ENCODE data around the gene CDV3. TPM values are rescaled to one million over a fixed set of nuclear protein-coding genes. Genes with fewer than 3 reads are reported as not detected.
"Not testable (repeated sequence)": the region's sequence is repeated elsewhere in the genome, so short reads cannot be mapped to it uniquely, and the experiment has no call there.

Gene CDV3, protein sequence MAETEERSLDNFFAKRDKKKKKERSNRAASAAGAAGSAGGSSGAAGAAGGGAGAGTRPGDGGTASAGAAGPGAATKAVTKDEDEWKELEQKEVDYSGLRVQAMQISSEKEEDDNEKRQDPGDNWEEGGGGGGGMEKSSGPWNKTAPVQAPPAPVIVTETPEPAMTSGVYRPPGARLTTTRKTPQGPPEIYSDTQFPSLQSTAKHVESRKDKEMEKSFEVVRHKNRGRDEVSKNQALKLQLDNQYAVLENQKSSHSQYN
- 166 and 176 TPM in 2 replicates for total RNA-seq (2014; rRNA removed)
- 166 TPM for polyA plus RNA-seq (2012)

DNA sequence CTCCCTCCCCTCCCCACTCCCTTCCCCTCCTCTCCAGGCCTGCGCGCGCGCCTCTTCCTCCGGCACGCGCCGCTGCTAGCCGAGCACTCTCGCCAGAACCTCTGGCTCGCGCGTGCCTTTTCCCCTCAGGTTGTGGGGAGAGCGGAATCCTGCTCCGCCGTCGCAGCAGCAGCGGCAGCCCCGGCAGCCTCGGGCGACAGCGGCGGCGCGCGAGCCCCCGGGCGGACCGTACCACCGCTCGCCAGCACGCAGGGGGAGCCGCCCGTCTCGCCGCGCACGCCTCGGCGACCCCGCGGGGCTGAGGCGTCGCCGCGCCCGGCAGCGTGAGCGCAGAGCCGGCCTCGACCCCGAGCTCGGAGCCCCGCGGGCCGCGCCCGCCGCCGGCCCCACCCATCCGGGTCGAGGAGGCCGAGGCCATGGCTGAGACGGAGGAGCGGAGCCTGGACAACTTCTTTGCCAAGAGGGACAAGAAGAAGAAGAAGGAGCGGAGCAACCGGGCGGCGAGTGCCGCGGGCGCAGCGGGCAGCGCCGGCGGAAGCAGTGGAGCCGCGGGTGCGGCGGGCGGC is at the start of gene CDV3:
CDV3 (plus strand) TSS at position 58 of the 566 bp plus-strand sequence; CDS start at position 417, 359 bp downstream.
- no peak for DNase-seq (ENCODE audit: low read depth)

DNA sequence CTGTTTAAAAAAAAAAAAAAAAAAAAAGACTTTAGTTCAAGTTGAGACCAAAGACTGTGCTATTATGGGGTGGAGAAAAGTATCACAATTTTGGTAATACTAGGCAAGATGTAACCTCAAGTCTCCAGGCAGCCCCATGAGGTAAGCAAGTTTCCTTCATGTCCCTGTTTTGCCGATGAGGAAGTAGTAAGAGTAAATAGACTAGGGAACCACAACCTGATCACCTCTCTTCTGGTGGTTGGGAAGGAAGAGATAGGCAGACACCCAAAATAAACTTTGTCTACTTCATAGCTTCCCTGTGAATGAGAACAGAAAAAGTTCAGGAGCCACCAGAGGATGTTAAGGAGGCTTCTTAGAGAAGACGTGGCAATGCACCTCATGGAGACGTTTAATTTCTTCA is 49.7 kb upstream of the CDV3 start:
- DNase-seq (ENCODE audit: low read depth) = not testable (repeated sequence)

DNA sequence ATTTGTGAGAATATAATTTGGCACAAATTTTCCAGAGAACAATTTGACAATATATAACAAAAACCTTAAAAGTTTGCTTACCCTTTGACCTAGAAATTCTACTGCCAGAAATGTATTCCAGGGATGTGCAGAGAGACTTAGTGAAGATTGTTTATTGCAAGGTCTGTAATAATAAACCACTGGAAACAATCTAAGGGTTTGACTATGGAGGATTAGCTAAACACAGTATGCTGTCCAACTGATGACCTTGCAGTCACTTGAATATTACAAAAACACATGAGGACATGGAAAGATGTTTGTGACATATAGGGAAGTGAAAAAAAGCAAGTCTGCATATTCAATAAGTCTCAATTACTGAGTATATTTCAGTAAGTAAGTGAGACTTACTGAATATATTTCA is 48.1 kb upstream of the CDV3 start:
- DNase-seq (ENCODE audit: low read depth) = no peak

DNA sequence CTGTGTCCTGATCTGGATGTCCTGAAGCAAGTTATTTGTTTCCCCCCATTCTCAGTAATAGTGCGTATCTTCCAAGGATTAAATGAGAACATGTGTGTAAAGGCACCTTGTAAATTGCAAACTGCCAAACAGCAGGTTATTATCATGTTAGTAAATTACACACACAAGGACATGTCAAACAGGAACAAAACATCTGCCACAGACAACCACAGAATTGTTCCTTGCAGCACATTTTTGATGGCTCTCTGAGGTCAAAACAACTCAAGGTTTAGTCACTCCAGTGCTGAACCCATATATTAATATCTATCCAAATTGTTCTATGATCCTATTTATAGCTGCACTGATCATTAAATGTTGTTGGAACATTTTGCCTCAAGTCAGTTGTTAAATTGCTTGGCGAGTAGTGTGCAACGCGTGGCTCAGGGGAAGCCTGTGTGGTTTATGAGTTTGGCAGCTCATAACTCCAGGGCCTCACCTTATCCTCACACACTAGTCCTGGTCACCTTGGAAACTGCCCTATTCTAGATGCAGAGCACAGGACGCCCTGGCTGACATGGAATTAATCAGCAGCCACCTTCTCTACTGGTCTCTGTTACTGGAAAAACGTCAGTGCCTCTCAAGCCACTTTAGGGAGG is 46.3 kb upstream of the CDV3 start:
- DNase-seq (ENCODE audit: low read depth) = peak; percentile 32

DNA sequence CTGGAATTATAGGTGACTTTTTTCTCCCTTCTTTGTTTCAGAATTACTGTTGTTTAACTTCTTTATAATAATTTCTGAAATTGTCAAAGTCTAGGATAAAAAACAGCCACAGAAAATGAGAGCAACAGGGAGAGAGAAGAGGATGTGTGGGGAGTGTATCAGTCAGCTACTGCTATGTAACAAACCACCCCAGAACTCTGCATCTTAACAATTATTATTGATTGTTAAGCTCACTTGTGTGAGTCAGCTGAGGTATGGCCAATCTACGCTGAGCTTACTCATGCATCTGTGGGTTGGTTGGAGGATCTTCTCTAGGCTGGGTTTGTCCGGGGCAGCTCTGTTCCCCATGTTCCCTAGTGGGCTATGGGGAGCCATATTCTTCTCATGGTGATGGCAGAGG is 43.7 kb upstream of the CDV3 start:
- DNase-seq (ENCODE audit: low read depth) = no peak

DNA sequence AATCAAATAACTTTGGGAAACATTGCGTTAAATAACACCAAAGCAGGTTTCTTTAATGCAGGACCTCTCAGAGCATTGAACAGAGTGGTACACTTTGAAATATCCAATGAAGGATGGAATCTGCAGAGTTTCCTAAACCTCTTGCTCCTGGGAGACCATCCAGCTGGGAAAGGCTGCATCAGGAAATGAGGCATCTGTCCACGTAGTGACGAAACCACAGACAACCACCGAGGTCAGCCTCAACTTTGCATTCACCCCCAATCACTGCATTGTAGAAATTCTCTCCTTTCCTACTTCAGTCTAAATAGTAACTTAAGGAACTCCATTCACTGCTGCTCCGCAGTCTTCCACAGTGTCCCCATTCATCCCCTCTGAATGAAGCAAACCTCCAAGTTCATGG is 41.5 kb upstream of the CDV3 start:
- DNase-seq (ENCODE audit: low read depth) = peak; percentile 72

DNA sequence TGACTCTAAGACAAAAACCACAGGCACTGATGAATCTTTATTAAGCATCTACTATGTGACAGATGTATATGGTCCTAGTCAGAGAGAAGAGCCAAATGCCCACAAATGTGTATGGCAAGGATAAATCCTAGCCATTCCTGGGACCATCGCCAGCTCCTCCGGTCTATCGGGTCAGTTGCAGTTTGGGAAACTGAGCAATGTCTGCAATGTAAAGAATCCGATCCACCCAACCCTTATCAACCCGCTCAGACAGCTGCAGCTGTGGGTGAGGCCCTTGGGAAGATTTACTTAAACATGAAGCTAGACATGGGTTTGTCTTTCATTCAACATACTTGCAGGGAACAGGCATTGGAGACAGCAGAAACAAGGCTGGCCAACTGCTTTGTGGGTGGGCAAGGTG is 40.5 kb upstream of the CDV3 start:
- peak; percentile 49 for DNase-seq (ENCODE audit: low read depth)

DNA sequence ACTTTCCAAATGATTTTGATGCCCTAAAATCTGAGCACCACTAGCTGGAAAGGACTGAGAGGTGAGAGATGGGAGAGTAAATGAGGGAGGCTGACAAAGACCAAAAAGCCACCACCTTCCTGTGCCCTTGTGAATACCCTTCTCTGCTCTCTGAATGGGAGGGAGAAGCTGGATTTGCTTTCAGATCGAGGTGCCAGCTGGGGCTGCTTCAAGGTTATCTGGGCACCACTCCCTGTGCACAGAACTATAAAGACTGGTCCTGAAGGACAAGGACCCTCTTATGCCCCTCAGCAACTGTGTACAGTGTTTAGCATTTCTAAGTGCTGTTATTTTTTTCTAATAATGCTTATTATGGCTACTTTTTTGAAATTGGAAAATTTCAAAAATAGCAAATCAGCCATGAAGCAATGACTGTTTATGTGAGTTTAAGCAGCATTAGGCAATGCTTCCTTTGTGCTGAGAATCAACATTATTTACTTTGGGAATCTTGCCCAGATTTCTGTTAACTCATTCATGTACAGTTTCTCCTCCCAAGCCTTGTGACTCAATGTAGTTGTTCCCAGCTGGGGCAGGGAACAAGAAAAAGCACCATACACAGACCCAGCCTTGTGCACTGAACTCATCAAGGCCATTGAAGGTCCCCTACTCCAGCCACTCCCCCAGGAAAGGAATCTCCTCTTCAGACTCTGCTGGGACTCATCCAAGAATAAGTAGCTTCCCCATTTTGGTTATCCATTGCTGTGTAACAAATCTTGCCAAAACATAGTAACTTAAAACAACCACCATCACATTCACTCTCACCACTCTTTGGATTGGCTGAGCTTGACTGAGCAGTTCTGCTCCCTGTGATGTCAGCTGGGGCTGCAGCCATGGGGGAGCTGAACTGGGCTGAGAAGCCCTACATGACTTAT is 37.3 kb upstream of the CDV3 start:
- peak; percentile 84 for DNase-seq (ENCODE audit: low read depth)

DNA sequence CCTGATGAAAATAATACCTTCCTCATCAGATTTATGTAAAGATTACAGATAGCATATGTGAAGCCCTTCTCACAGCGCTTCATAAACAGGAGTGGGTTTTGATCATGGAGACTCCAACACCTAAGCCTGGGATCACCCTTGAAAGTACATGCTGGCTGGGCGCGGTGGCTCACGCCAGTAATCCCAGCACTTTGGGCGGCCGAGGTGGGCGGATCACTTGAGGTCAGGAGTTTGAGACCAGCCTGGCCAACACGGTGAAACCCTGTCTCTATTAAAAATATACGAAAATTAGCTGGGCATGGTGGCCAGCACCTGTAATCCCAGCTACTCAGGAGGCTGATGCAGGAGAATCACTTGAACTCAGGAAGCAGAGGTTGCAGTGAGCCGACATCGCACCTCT is 36.4 kb upstream of the CDV3 start:
- DNase-seq (ENCODE audit: low read depth) = not testable (repeated sequence)

DNA sequence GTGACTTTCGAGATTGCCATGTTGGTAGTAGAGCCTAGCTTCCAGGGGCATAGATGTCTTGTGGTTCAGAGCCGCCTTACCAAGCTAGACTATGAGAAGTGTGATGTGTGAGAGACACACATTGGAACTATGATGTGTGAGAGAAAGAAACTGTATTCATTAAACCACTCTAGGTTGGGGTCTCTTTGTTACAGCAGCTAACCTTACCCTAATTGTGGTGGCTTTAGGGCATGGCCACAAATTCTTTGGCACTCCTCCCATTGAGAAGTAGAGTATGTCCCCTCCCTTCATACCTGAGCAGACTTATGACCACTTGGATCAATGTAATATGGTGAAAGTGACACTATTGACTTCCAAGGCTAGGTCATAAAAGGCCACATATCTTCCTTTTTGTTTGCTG is 35.3 kb upstream of the CDV3 start:
- no peak for DNase-seq (ENCODE audit: low read depth)

DNA sequence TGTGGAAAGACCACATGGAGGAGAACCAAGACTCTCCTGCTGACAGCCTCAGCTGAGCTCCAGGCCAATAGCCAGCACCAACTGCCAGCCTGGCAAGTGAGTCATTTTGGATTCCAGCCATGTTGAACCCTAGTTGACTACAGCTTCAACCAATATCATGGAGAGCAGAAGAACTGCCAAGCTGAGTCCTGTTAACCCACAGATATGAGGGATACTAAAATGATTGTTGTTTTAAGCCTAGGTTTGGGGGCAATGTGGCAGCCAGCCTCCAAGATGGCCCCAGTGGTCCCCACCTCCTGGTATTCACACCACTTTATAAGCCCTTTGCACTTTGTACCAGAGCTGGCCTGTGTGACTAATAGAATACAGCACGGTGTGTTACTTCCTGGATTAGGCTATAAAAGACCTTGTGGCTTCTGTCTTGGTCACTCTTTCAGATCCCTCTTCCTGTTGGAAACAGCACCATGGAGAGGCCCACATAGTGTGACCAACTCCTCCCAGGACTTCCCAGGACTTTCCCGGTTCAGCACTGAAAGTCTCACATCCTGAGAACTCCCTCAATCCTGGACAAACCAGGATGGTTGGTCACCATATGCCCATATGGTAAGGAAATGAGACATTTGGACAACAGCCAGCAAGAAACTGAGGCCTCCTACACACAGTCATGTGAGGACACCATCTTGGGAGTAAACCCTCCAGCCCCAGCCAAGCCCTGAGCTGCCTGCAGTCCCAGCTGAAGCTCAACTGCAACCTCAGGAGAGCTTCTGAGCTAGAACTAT is 32.4 kb upstream of the CDV3 start:
- peak; percentile 87 for DNase-seq (ENCODE audit: low read depth)

DNA sequence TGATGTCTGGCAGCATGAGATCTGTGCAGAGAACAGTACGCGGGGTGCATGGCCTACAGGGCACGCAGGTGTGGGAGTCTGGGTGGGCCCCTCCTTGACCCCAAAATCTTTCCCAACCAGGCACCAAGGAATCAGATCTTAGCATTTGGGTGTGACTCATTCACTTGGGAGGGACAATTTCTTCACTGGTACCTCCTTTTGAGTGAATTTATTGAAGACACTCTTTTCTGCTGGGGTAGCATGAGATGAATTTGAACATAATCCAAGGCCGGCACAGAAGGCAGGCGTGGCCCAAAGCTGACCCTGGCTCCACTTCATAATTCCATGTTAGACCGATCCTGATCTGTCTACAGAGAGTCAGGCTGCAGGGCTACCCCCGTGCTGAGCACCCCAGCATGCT is 30.6 kb upstream of the CDV3 start:
- no peak for DNase-seq (ENCODE audit: low read depth)

DNA sequence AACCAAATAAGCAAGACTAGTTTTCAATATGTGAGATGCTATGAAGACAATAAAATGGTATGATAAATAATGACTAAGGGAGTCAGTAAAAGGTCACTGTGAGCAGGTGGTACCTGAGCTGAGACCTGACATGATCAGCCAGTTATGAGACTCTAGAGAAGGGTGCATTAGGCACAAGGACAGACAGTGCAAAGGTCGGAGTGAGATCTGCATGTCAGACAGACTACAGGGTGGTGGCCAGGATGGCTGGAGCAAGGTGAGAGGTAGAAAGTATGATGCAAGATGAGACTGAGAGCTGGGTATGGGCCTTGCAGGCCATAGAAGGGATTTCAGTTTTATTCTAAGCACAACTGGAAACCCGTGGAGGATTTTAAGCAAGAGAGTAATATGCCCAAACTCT is 28.5 kb upstream of the CDV3 start:
- not testable (repeated sequence) for DNase-seq (ENCODE audit: low read depth)

DNA sequence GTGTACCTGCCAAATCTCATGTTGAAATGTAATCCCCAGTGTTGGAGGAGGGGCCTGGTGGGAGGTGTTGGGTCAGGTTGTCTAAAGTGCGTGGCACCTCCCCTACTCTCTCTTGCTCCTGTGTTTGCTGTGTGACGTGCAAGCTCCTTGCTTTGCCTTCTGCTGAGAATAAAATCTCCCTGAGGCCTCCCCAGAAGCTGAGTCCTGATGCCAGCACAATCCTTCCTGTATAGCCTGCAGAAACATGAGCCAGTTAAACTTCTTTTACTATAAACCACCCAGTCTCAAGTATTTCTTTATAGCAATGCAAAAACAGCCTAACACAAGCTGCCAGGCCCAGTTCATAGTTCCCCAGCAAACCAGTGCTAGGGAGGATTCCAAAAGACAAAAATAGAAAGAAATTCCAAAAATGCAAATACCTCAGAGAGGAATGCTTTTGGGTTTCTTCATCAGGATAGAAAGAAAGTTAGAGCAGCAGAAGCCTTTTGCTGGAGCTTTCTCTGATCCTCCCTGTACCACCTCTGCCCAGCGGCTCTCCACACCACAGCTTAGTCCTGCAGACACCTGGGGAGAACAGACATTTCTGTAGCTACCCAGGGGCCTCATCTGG is 25.9 kb upstream of the CDV3 start:
- DNase-seq (ENCODE audit: low read depth) = peak; percentile 50

DNA sequence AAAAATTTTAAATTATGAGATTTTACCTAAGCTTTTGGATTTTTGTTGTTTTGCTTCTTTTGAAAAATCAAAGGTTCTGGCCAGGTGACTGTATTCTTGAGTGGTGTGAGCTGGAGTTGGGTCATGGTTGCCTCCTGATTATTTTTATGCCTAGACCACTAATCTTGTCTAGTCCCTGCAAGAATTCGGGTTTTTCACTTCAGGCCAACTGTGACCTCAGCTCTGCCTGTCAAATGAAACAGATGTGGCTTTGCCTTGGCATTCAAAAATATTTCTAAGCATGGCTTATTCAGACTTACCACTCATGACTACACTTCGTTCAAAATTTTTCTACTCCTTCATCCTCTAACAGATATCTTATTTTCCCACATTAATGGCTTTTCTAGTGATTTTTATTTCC is 25.4 kb upstream of the CDV3 start:
- peak; percentile 60 for DNase-seq (ENCODE audit: low read depth)

DNA sequence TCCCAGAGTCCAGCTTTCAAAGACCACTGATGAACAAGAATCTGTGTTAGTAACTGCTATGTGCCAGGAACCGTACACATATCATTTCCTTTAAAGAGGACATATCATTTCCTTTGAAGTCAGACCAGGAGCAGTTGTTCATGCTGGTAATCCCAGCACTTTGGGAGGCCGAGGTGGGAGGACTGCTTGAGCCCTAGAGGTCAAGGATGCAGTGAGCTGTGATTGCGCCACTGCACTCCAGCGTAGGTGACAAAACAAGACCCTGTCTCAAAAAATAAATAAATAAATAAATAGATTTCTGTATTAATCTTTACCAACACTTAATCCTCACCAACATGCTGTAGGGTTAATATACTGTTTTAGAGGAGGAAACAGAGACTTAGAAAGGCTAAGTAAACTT is 23.9 kb upstream of the CDV3 start:
- DNase-seq (ENCODE audit: low read depth) = no peak

DNA sequence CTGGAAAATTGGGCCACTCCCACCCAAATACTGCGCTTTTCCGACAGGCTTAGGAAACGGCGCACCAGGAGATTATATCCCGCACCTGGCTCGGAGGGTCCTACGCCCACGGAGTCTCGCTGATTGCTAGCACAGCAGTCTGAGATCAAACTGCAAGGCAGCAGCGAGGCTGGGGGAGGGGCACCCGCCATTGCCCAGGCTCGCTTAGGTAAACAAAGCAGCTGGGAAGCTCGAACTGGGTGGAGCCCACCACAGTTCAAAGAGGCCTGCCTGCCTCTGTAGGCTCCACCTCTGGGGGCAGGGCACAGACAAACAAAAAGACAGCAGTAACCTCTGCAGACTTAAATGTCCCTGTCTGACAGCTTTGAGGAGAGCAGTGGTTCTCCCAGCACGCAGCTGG is 21.9 kb upstream of the CDV3 start:
- not testable (repeated sequence) for DNase-seq (ENCODE audit: low read depth)

DNA sequence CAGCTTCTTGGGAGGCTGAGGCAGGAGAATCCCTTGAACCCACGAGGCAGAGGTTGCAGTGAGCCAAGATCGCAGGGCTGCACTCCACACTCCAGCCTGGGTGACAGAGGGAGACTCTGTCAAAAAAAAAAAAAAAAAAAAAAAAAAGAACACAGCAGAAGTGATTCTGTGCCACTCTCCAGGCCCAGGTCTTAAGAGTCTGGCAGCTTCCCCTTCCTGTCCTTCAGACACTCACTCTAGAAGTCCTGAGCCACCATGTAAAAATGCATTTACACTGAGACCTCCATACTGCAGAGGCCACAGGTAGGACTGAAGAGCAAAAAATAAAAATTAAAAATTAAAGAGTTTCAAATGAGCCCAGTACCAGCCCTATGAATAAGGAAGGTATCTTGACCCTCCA is 11.8 kb upstream of the CDV3 start:
- DNase-seq (ENCODE audit: low read depth) = no peak

DNA sequence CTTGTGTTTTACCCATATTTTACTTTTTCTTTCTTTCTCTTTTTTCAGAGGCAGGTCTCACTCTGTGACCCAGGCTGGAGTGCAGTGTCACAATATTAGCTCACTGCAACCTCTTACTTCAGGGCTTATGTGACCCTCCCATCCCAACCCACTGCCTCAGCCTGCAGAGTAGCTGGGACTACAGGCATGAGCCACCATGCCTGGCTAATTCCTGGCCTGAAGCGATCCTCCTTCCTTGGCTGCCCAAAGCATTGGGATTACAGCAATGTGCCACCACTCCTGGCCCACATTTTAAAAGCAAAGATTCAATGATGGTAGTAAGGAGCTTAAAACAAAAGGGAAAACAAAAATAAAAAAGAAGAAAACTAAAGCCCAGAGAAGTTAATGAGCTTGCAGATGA is 11.1 kb upstream of the CDV3 start:
- DNase-seq (ENCODE audit: low read depth) = no peak

DNA sequence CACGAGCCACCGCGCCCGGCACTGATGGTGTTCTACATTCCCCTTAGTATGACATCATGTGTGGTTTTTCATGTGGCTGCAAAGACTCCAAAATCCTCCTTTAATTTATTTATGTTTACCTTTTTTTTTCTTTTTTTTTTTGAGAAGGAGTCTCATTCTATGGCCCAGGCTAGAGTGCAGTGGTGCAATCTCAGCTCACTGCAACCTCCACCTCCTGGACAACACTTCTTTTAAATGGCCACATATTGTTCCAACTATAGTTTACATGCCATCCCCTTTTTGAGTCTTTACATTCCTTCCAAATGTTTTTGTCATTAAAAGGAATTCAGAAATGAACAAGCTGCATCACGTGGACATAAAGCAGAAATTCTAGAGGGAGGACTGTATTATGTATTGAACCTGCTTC is 10.3 kb upstream of the CDV3 start:
- DNase-seq (ENCODE audit: low read depth) = no peak

DNA sequence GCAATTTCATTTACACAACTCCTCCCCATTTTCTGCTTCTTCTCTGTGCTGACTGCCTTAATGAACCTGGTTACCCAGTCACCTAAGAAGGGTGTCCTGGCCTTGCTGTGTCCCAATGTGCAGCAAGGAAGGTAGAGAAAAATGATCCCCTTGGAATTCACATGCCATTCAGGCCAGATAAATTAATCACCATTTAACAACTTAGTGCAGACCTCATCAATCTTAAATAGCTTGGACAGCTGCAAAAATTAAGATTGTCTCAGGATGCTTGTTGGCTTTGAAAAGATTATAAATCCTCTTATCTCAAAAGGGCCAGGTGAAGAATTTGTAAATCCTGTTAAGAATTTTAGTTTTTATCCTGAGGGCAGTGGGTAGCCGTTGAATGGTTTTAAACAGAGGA is 9.7 kb upstream of the CDV3 start:
- no peak for DNase-seq (ENCODE audit: low read depth)
